ENCODE data around the gene MAP2K3.
A peak's percentile ranks its signal among the peaks of the same experiment; 100 is the strongest.

MAP2K3 gene

DNA sequence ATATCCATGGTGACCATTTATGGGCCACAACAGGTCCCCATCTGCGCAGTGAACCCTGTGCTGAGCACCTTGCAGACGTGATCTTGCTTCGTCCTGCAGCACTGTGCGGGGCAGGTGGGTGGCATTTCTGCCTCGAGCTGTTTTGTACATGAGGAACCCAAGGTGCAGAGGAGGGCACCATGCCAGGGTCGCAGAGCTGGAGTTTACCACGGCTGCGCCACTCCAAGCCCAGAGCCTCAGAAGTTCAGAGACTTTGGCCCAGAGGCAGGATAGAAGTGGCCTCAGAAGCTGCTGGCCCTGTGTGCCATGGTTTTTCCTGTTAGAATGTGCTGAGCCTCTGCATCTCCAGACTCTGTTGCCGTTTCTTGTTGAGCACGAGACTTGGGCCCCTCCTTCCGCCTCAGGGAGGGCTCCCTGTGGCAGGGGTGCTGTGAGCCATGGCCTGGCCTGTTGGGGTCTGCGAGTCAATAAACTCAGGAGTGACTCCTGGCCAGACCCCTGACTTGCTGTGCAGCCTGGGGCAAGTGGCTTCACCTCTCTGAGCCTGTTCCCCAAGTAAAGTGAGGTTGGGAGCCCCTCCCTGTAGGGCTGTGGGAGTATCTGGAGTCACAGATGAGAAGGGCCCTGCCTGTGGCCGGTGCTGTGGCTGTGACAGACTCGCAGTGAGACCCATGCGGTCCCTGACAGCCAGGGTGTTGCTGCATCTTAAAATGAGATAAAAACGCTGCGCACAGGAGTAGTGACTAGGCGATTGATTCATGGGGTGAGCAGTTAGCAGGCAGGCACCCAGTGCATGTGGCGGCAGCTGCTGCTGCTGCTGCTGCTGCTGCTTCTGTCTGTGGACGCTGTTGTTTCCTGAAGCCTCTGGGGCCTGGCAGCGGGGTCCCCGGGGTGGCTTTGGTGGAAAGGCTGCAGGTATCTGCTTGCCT, 11.8 kb downstream of the MAP2K3 start:
- no peak overlapping the region for H2AFZ ChIP-seq (ENCODE audit: low read length)
- TF ChIP-seq EZH2 (IDR thresholded peaks at IDR 0.05; ENCODE audit: borderline replicate concordance, low read length): no peak
- TF ChIP-seq, protein P1, sequence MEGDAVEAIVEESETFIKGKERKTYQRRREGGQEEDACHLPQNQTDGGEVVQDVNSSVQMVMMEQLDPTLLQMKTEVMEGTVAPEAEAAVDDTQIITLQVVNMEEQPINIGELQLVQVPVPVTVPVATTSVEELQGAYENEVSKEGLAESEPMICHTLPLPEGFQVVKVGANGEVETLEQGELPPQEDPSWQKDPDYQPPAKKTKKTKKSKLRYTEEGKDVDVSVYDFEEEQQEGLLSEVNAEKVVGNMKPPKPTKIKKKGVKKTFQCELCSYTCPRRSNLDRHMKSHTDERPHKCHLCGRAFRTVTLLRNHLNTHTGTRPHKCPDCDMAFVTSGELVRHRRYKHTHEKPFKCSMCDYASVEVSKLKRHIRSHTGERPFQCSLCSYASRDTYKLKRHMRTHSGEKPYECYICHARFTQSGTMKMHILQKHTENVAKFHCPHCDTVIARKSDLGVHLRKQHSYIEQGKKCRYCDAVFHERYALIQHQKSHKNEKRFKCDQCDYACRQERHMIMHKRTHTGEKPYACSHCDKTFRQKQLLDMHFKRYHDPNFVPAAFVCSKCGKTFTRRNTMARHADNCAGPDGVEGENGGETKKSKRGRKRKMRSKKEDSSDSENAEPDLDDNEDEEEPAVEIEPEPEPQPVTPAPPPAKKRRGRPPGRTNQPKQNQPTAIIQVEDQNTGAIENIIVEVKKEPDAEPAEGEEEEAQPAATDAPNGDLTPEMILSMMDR (IDR thresholded peaks at IDR 0.05; ENCODE audit: low read length): no peak
- H4K20me1 ChIP-seq (ENCODE audit: insufficient read depth, low read length): no peaks in the 10 kb centered on the region
- H3K27ac ChIP-seq (ENCODE audit: low read depth, low read length, poor library complexity, severe bottlenecking): peak overlapping the region; percentile 94
- no peaks in the 10 kb centered on the region for H3K79me2 ChIP-seq (ENCODE audit: insufficient read depth, low read length)
- H3K9me3 ChIP-seq (ENCODE audit: low read length): no peaks in the 10 kb centered on the region
- no peaks in the 10 kb centered on the region for H3K27me3 ChIP-seq (ENCODE audit: insufficient read depth, low read length)
- no peaks in the 10 kb centered on the region for H3F3A ChIP-seq (ENCODE audit: insufficient read depth, low read length)
- no peak overlapping the region for H3K4me3 ChIP-seq (ENCODE audit: low read depth, low read length, poor library complexity, severe bottlenecking)
- peaks cover 16% of the 10 kb centered on the region; the same call in 1 of the 2 replicates for H3K36me3 ChIP-seq (ENCODE audit: insufficient read depth, low read length)
- no peaks in the 10 kb centered on the region for H3K9me2 ChIP-seq (ENCODE audit: low read depth, low read length)
- peak overlapping the region; percentile 6; the same call in 1 of the 2 replicates for H3K4me2 ChIP-seq (ENCODE audit: low read length)
- H3K9ac ChIP-seq (ENCODE audit: low read length): peak overlapping the region; percentile 43; the same call in 1 of the 2 replicates
- peaks cover 67% of the 10 kb centered on the region for H3K4me1 ChIP-seq (ENCODE audit: insufficient read depth, low read length, severe bottlenecking)

DNA sequence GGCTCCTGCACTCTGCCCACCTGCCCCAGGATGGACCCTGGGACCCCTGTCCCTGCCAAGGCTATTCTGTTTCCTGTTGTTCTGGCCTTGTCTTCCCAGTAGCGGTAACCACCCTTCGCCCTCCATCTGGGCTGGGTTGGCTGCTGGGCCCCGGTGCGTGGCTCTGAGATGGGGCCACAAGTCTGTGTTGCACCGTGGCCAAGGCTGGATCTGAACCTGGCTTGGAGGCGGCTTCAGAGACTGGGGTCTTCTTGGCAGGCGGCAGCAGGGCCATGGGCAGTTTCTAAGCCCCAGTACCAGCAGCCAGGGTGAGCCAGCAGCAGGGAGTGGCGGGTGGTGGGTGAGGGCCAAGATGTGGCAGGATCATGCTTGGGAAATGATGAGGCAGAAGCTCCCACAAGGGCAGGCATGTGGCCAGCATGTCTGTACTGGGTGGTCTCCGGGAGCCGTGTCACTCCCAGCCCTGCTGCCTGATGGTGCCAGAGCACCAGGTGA, 12.6 kb downstream of the MAP2K3 start:
- Histone ChIP-seq H3K79me2 (ENCODE audit: insufficient read depth, low read length) (no peaks in the 10 kb centered on the region), H3K36me3 (ENCODE audit: insufficient read depth, low read length) (peaks cover 19% of the 10 kb centered on the region; the same call in 1 of the 2 replicates), H3K27me3 (ENCODE audit: insufficient read depth, low read length) (no peaks in the 10 kb centered on the region), H2AFZ (ENCODE audit: low read length) (no peak overlapping the region), H3K9me3 (ENCODE audit: low read length) (no peaks in the 10 kb centered on the region), H3K4me2 (ENCODE audit: low read length) (peak overlapping the region; percentile 5; the same call in 1 of the 2 replicates), H3K9me2 (ENCODE audit: low read depth, low read length) (no peaks in the 10 kb centered on the region), H3K4me1 (ENCODE audit: insufficient read depth, low read length, severe bottlenecking) (peaks cover 61% of the 10 kb centered on the region), H3K4me3 (ENCODE audit: low read depth, low read length, poor library complexity, severe bottlenecking) (no peak overlapping the region), H3K27ac (ENCODE audit: low read depth, low read length, poor library complexity, severe bottlenecking) (peak overlapping the region; percentile 94), H4K20me1 (ENCODE audit: insufficient read depth, low read length) (no peaks in the 10 kb centered on the region), H3F3A (ENCODE audit: insufficient read depth, low read length) (no peaks in the 10 kb centered on the region), H3K9ac (ENCODE audit: low read length) (peak overlapping the region; percentile 39; the same call in 1 of the 2 replicates)
- TF ChIP-seq, protein P1 (IDR thresholded peaks at IDR 0.05; ENCODE audit: low read length): no peak
- no peak for TF ChIP-seq EZH2 (IDR thresholded peaks at IDR 0.05; ENCODE audit: borderline replicate concordance, low read length)

DNA sequence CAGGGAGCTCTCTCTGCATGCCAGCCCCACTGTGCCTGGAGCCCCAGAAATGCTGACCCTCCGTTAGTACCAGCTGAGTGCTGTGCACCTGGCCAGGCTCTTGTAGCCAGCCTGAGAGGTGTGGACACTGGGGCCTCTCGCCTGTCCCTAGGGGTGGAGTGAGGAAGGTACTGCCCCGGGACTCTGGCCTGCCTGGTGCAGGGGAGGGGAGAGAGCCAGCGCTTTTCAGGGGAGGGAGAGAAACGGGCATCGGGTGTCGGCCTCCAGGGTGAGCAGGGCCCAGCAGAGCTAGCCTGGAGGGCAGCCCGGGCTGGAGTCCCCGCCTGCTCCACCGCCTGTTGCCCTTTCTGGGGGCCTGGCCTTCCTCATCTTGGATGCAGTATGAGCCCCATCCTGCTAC, 13.1 kb downstream of the MAP2K3 start:
- Histone ChIP-seq H4K20me1 (ENCODE audit: insufficient read depth, low read length) (no peaks in the 10 kb centered on the region), H3K79me2 (ENCODE audit: insufficient read depth, low read length) (no peaks in the 10 kb centered on the region), H3K9me2 (ENCODE audit: low read depth, low read length) (no peaks in the 10 kb centered on the region), H3K4me2 (ENCODE audit: low read length) (peak overlapping the region; percentile 5; the same call in 1 of the 2 replicates), H3K27ac (ENCODE audit: low read depth, low read length, poor library complexity, severe bottlenecking) (peak overlapping the region; percentile 94), H3K4me1 (ENCODE audit: insufficient read depth, low read length, severe bottlenecking) (peaks cover 61% of the 10 kb centered on the region), H3F3A (ENCODE audit: insufficient read depth, low read length) (no peaks in the 10 kb centered on the region), H2AFZ (ENCODE audit: low read length) (no peak overlapping the region), H3K27me3 (ENCODE audit: insufficient read depth, low read length) (no peaks in the 10 kb centered on the region), H3K4me3 (ENCODE audit: low read depth, low read length, poor library complexity, severe bottlenecking) (no peak overlapping the region), H3K9ac (ENCODE audit: low read length) (peak overlapping the region; percentile 39; the same call in 1 of the 2 replicates), H3K9me3 (ENCODE audit: low read length) (no peaks in the 10 kb centered on the region), H3K36me3 (ENCODE audit: insufficient read depth, low read length) (peaks cover 19% of the 10 kb centered on the region; the same call in 1 of the 2 replicates)
- TF ChIP-seq EZH2 (IDR thresholded peaks at IDR 0.05; ENCODE audit: borderline replicate concordance, low read length): no peak
- TF ChIP-seq, protein P1 (IDR thresholded peaks at IDR 0.05; ENCODE audit: low read length): no peak

All from OCI-LY1 (cell line).